WTC11 (cell line): ENCODE measurements around the gene FADD. TPM values are rescaled to one million over a fixed set of nuclear protein-coding genes. Genes with fewer than 3 reads are reported as not detected.

Source experiments
- ATAC-seq: fragments of 200-7000 bp; cut with Tn5 transposase; 2 replicates; pipeline ENCODE4 v1.10.0; 2021; ENCODE audit warnings: mild to moderate bottlenecking, moderate library complexity
- CTCF ChIA-PET: fragments of 300-600 bp; sonication (Branson Sonifier 250); formaldehyde crosslinking; loops from one replicate; lab custom pipeline; 2021; ENCODE audit warnings: antibody characterized with exemption; lab: Charles Lee
- POLR2A ChIA-PET: fragments of 350-600 bp; sonication (Branson Sonifier 250); formaldehyde crosslinking; loops from one replicate; lab custom pipeline; 2021; ENCODE audit warnings: antibody characterized with exemption; lab: Charles Lee
- DNase-seq: peaks from one replicate; pipeline ENCODE4 v3.0.0; 2021; ENCODE audit warnings: low spot score
- H3K27ac Mint-ChIP-seq: 2 replicates; pipeline ENCODE4 v1.8.0; 2021; ENCODE audit warnings: mixed read lengths
- H3K27me3 Mint-ChIP-seq: 2 replicates; pipeline ENCODE4 v1.8.0; 2021; ENCODE audit warnings: low read depth, mild to moderate bottlenecking, moderate library complexity, mixed read lengths
- H3K36me3 Mint-ChIP-seq: 2 replicates; pipeline ENCODE4 v1.8.0; 2021; ENCODE audit warnings: mixed read lengths
- H3K4me1 Mint-ChIP-seq: 2 replicates; pipeline ENCODE4 v1.8.0; 2022; ENCODE audit warnings: mixed read lengths
- H3K4me3 Mint-ChIP-seq: 2 replicates; pipeline ENCODE4 v1.8.0; 2021; ENCODE audit warnings: mild to moderate bottlenecking, moderate library complexity, mixed read lengths
- H3K9me3 Mint-ChIP-seq: 2 replicates; pipeline ENCODE4 v1.8.0; 2021; ENCODE audit warnings: mixed read lengths
- CREM ChIP-seq: sonication (generic); formaldehyde crosslinking; IDR thresholded peaks from 2 replicates; pipeline ENCODE4 v1.8.1; 2022; ENCODE audit warnings: mild to moderate bottlenecking, missing genetic modification reagents, moderate library complexity
- ELF4 ChIP-seq: sonication (generic); formaldehyde crosslinking; IDR thresholded peaks from 2 replicates; pipeline ENCODE4 v1.8.1; 2022; ENCODE audit warnings: low read depth, mild to moderate bottlenecking, moderate library complexity, missing genetic modification reagents
- GABPB1 ChIP-seq: sonication (generic); formaldehyde crosslinking; IDR thresholded peaks from 2 replicates; pipeline ENCODE4 v1.8.1; 2023; ENCODE audit warnings: mild to moderate bottlenecking, missing genetic modification reagents
- NFATC4 ChIP-seq: fragments of 250-450 bp; sonication (Bioruptor Pico); IDR thresholded peaks from 2 replicates; pipeline ENCODE4 v1.9.0; 2021; ENCODE audit warnings: mild to moderate bottlenecking
- NR1H2 ChIP-seq: sonication (generic); formaldehyde crosslinking; IDR thresholded peaks from 2 replicates; pipeline ENCODE4 v1.9.0; 2021; ENCODE audit warnings: mild to moderate bottlenecking, moderate library complexity, missing genetic modification reagents
- SOX15 ChIP-seq: fragments of 250-450 bp; sonication (Bioruptor Pico); IDR thresholded peaks from 2 replicates; pipeline ENCODE4 v1.9.0; 2021; ENCODE audit warnings: mild to moderate bottlenecking
- SP1 ChIP-seq: sonication (generic); formaldehyde crosslinking; conservative IDR thresholded peaks from 2 replicates; pipeline ENCODE4 v1.8.1; 2022; ENCODE audit warnings: missing genetic modification reagents
- ZBTB21 ChIP-seq: sonication (generic); formaldehyde crosslinking; IDR thresholded peaks from 2 replicates; pipeline ENCODE4 v1.8.1; 2023; ENCODE audit warnings: mild to moderate bottlenecking, missing genetic modification reagents, borderline replicate concordance
- total RNA-seq: library from RNA; stranded (reverse); gene quantifications from 3 replicates; pipeline ENCODE4 v1.2.3, GENCODE V29; 2021
- TF ChIP-seq, protein P1 (sequence below): sonication (generic); formaldehyde crosslinking; IDR thresholded peaks from 2 replicates; pipeline ENCODE4 v1.8.1; 2022; ENCODE audit warnings: low read depth, mild to moderate bottlenecking, moderate library complexity, missing genetic modification reagents, borderline replicate concordance
- TF ChIP-seq, protein P2 (sequence below): sonication (generic); formaldehyde crosslinking; IDR thresholded peaks from 2 replicates; pipeline ENCODE4 v1.8.1; 2022; ENCODE audit warnings: missing genetic modification reagents, borderline replicate concordance
- TF ChIP-seq, protein P3 (sequence below): fragments of 250-450 bp; sonication (Bioruptor Pico); IDR thresholded peaks from 2 replicates; pipeline ENCODE4 v1.9.0; 2021; ENCODE audit warnings: mild to moderate bottlenecking
- TF ChIP-seq, protein P4 (sequence below): fragments of 250-450 bp; sonication (Bioruptor Pico); IDR thresholded peaks from 2 replicates; pipeline ENCODE4 v2.1.2; 2022; ENCODE audit warnings: mild to moderate bottlenecking, moderate library complexity
- TF ChIP-seq, protein P5 (sequence below): fragments of 250-450 bp; sonication (Bioruptor Pico); IDR thresholded peaks from 2 replicates; pipeline ENCODE4 v1.9.0; 2021; ENCODE audit warnings: moderate library complexity, mild to moderate bottlenecking, inconsistent platforms, borderline replicate concordance
- TF ChIP-seq, protein P6 (sequence below): sonication (generic); formaldehyde crosslinking; IDR thresholded peaks from 2 replicates; pipeline ENCODE4 v1.8.1; 2022; ENCODE audit warnings: low read depth, missing genetic modification reagents, borderline replicate concordance
- TF ChIP-seq, protein P7 (sequence below): sonication (generic); formaldehyde crosslinking; IDR thresholded peaks from 2 replicates; pipeline ENCODE4 v1.8.0; 2022; ENCODE audit warnings: mild to moderate bottlenecking, missing genetic modification reagents
- TF ChIP-seq, protein P8 (sequence below): sonication (generic); formaldehyde crosslinking; IDR thresholded peaks from 2 replicates; pipeline ENCODE4 v1.8.0; 2022; ENCODE audit warnings: missing genetic modification reagents
- TF ChIP-seq, protein P9 (sequence below): sonication (generic); formaldehyde crosslinking; IDR thresholded peaks from 2 replicates; pipeline ENCODE4 v1.8.0; 2022; ENCODE audit warnings: mild to moderate bottlenecking, missing genetic modification reagents

Gene FADD
- total RNA-seq, 1 experiment from 2014 or later = 49.0 TPM

DNA sequence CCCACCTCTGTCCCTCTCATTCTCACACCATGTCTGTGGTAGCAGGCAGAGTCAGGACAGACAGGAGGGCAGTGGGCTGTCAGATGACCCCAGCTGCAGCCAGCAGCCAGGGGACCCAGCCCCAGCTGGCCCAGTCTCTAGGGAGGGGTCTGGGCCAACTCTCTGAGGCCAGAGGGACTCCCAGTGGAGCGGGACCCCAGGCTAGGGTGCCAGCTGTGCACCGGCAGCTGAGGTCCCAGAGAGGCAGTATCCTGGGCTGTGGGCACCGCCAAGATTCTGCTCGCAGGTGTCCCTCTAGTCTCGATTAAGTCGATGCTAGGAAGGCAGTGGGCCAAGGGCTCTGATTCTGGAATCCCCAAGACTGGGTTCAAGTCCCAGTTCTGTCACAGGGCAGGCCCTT lies 16.7 kb upstream of the FADD start (continued):
- TF ChIP-seq SP1 (CRISPR knock-in tag) = no peak
- TF ChIP-seq, protein P1, sequence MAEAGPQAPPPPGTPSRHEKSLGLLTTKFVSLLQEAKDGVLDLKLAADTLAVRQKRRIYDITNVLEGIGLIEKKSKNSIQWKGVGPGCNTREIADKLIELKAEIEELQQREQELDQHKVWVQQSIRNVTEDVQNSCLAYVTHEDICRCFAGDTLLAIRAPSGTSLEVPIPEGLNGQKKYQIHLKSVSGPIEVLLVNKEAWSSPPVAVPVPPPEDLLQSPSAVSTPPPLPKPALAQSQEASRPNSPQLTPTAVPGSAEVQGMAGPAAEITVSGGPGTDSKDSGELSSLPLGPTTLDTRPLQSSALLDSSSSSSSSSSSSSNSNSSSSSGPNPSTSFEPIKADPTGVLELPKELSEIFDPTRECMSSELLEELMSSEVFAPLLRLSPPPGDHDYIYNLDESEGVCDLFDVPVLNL (CRISPR knock-in tag) = no peak
- TF ChIP-seq NFATC4 (CRISPR knock-in tag) = no peak
- TF ChIP-seq, protein P2, sequence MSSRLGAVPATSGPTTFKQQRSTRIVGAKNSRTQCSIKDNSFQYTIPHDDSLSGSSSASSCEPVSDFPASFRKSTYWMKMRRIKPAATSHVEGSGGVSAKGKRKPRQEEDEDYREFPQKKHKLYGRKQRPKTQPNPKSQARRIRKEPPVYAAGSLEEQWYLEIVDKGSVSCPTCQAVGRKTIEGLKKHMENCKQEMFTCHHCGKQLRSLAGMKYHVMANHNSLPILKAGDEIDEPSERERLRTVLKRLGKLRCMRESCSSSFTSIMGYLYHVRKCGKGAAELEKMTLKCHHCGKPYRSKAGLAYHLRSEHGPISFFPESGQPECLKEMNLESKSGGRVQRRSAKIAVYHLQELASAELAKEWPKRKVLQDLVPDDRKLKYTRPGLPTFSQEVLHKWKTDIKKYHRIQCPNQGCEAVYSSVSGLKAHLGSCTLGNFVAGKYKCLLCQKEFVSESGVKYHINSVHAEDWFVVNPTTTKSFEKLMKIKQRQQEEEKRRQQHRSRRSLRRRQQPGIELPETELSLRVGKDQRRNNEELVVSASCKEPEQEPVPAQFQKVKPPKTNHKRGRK = no peak

DNA sequence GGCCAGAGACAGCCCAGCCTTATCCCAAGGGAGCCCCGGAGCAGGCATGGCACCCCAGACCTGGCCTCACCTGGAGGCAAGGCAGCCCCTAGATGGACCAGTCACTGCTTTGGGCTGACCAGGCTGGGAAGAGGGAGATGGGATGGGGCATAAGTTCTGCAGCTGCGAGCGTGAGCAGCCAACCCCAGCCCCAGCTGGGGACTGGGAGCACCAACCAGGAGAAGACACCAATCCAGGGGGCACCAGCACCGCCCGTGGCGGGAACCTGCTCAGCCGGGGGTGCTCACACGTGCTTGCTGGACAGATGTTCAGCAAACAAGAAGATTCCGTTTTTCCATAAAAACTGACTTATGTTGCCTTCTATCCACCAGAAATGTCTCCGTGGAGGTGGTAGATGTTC lies 16.2 kb upstream of the FADD start:
- DNase-seq (no peak), ATAC-seq (no peak)
- Mint-ChIP-seq H3K4me1 (peaks cover 3% of the 10 kb centered on the region), H3K27me3 (no peaks in the 10 kb centered on the region), H3K27ac (no peak overlapping the region), H3K36me3 (no peaks in the 10 kb centered on the region), H3K4me3 (no peak overlapping the region), H3K9me3 (no peaks in the 10 kb centered on the region; the same call in 1 of the 2 replicates)
- ChIA-PET POLR2A (no interaction called here), CTCF (interaction anchor here (0.7 to 1.4 kb wide), 3 partner anchors 8 to 272 kb away, joined by 4 to 6 read pairs (median 5); no protein-coding TSS in a partner anchor)
- TF ChIP-seq SOX15 (CRISPR knock-in tag) = no peak
- TF ChIP-seq, protein P3, sequence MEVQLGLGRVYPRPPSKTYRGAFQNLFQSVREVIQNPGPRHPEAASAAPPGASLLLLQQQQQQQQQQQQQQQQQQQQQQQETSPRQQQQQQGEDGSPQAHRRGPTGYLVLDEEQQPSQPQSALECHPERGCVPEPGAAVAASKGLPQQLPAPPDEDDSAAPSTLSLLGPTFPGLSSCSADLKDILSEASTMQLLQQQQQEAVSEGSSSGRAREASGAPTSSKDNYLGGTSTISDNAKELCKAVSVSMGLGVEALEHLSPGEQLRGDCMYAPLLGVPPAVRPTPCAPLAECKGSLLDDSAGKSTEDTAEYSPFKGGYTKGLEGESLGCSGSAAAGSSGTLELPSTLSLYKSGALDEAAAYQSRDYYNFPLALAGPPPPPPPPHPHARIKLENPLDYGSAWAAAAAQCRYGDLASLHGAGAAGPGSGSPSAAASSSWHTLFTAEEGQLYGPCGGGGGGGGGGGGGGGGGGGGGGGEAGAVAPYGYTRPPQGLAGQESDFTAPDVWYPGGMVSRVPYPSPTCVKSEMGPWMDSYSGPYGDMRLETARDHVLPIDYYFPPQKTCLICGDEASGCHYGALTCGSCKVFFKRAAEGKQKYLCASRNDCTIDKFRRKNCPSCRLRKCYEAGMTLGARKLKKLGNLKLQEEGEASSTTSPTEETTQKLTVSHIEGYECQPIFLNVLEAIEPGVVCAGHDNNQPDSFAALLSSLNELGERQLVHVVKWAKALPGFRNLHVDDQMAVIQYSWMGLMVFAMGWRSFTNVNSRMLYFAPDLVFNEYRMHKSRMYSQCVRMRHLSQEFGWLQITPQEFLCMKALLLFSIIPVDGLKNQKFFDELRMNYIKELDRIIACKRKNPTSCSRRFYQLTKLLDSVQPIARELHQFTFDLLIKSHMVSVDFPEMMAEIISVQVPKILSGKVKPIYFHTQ (CRISPR knock-in tag) = no peak
- no peak for TF ChIP-seq ZBTB21 (CRISPR knock-in tag)
- TF ChIP-seq, protein P4, sequence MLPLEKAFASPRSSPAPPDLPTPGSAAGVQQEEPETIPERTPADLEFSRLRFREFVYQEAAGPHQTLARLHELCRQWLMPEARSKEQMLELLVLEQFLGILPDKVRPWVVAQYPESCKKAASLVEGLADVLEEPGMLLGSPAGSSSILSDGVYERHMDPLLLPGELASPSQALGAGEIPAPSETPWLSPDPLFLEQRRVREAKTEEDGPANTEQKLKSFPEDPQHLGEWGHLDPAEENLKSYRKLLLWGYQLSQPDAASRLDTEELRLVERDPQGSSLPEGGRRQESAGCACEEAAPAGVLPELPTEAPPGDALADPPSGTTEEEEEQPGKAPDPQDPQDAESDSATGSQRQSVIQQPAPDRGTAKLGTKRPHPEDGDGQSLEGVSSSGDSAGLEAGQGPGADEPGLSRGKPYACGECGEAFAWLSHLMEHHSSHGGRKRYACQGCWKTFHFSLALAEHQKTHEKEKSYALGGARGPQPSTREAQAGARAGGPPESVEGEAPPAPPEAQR (CRISPR knock-in tag) = no peak
- TF ChIP-seq CREM = no peak
- TF ChIP-seq ELF4 (CRISPR knock-in tag) = no peak
- TF ChIP-seq, protein P5, sequence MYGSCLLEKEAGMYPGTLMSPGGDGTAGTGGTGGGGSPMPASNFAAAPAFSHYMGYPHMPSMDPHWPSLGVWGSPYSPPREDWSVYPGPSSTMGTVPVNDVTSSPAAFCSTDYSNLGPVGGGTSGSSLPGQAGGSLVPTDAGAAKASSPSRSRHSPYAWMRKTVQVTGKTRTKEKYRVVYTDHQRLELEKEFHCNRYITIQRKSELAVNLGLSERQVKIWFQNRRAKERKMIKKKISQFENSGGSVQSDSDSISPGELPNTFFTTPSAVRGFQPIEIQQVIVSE (CRISPR knock-in tag) = no peak
- TF ChIP-seq GABPB1 (CRISPR knock-in tag) = no peak
- TF ChIP-seq, protein P6, sequence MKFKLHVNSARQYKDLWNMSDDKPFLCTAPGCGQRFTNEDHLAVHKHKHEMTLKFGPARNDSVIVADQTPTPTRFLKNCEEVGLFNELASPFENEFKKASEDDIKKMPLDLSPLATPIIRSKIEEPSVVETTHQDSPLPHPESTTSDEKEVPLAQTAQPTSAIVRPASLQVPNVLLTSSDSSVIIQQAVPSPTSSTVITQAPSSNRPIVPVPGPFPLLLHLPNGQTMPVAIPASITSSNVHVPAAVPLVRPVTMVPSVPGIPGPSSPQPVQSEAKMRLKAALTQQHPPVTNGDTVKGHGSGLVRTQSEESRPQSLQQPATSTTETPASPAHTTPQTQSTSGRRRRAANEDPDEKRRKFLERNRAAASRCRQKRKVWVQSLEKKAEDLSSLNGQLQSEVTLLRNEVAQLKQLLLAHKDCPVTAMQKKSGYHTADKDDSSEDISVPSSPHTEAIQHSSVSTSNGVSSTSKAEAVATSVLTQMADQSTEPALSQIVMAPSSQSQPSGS (CRISPR knock-in tag) = no peak
- TF ChIP-seq NR1H2 (CRISPR knock-in tag) = no peak
- TF ChIP-seq, protein P7, sequence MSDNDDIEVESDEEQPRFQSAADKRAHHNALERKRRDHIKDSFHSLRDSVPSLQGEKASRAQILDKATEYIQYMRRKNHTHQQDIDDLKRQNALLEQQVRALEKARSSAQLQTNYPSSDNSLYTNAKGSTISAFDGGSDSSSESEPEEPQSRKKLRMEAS (CRISPR knock-in tag) = no peak
- TF ChIP-seq, protein P2 = no peak
- TF ChIP-seq, protein P8, sequence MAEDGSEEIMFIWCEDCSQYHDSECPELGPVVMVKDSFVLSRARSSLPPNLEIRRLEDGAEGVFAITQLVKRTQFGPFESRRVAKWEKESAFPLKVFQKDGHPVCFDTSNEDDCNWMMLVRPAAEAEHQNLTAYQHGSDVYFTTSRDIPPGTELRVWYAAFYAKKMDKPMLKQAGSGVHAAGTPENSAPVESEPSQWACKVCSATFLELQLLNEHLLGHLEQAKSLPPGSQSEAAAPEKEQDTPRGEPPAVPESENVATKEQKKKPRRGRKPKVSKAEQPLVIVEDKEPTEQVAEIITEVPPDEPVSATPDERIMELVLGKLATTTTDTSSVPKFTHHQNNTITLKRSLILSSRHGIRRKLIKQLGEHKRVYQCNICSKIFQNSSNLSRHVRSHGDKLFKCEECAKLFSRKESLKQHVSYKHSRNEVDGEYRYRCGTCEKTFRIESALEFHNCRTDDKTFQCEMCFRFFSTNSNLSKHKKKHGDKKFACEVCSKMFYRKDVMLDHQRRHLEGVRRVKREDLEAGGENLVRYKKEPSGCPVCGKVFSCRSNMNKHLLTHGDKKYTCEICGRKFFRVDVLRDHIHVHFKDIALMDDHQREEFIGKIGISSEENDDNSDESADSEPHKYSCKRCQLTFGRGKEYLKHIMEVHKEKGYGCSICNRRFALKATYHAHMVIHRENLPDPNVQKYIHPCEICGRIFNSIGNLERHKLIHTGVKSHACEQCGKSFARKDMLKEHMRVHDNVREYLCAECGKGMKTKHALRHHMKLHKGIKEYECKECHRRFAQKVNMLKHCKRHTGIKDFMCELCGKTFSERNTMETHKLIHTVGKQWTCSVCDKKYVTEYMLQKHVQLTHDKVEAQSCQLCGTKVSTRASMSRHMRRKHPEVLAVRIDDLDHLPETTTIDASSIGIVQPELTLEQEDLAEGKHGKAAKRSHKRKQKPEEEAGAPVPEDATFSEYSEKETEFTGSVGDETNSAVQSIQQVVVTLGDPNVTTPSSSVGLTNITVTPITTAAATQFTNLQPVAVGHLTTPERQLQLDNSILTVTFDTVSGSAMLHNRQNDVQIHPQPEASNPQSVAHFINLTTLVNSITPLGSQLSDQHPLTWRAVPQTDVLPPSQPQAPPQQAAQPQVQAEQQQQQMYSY = no peak
- TF ChIP-seq, protein P9, sequence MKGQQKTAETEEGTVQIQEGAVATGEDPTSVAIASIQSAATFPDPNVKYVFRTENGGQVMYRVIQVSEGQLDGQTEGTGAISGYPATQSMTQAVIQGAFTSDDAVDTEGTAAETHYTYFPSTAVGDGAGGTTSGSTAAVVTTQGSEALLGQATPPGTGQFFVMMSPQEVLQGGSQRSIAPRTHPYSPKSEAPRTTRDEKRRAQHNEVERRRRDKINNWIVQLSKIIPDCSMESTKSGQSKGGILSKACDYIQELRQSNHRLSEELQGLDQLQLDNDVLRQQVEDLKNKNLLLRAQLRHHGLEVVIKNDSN (CRISPR knock-in tag) = no peak
